ENCODE measurements around the gene PREX1. TPM values are rescaled to one million over a fixed set of nuclear protein-coding genes. Genes with fewer than 3 reads are reported as not detected.

Gene PREX1
- polyA plus RNA-seq, 1 of the 3 experiments (the other 2 are of a cell fraction) = 5.3 TPM

DNA sequence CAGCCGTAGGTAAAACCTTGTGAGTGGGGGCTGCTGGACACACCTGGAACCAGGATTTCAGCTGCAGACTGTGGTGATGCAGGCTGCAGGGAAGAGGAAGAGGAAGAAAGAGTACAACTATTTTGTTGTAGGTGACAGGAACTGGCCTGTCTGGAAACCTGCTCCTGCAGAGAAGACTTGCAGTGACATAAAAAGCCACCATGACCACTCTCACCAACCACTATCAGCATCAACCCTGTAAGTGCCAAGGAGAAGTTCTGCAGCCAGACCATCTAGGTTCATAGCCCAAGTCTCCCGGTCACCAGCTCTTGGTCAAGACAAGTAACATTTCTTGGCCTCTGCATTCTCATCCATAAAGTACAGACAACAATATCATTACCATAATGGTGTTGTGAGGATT, 91.2 kb downstream of the PREX1 start:
- no peak for DNase-seq
- Histone ChIP-seq H3K36me3 (replicated peaks in 1 of 2; ENCODE audit: control insufficient read depth in 1 of 2, insufficient read depth in 2 of 2, low read length in 1 of 2) (no peaks in the 10 kb centered on the region), H3K4me1 (ENCODE audit: control insufficient read depth in 1 of 2, insufficient read depth in 2 of 2, low read depth in 1 of 2, low read length in 1 of 2) (peaks cover 0 to 17% of the 10 kb centered on the region in 2 experiments; a peak in 1 of 4 replicates), H3K9me2 (no peaks in the 10 kb centered on the region), H3K27me3 (ENCODE audit: insufficient read depth) (no peaks in the 10 kb centered on the region), H3K79me2 (ENCODE audit: insufficient read depth) (no peaks in the 10 kb centered on the region), H3K9ac (no peak overlapping the region), H3K4me3 (ENCODE audit: low read depth in 2 of 2, low read length in 1 of 2) (no peak overlapping the region), H2AFZ (ENCODE audit: low read depth) (no peak overlapping the region), H3K9me3 (no peaks in the 10 kb centered on the region), H3K4me2 (no peak overlapping the region), H4K20me1 (ENCODE audit: insufficient read depth) (no peaks in the 10 kb centered on the region), H3F3A (replicated peaks; ENCODE audit: insufficient read depth) (no peaks in the 10 kb centered on the region), H3K27ac (ENCODE audit: low read depth in 2 of 2, low read length in 1 of 2) (no peak overlapping the region)
- ChIA-PET CTCF (no interaction called here), POLR2A (no interaction called here)
- TF ChIP-seq YY1 (IDR thresholded peaks at IDR 0.05; ENCODE audit: low read depth) (no peak), MEF2A (IDR thresholded peaks at IDR 0.05; ENCODE audit: borderline replicate concordance, low read depth) (no peak), TAF1 (IDR thresholded peaks at IDR 0.05; ENCODE audit: borderline replicate concordance, low read depth, low read length) (no peak), TEAD4 (IDR thresholded peaks at IDR 0.05; ENCODE audit: borderline replicate concordance, insufficient read depth) (no peak), RCOR1 (IDR thresholded peaks at IDR 0.05; ENCODE audit: low read length) (no peak), ZBTB33 (IDR thresholded peaks at IDR 0.05; ENCODE audit: borderline replicate concordance, low read depth) (no peak), CTCF (IDR thresholded peaks at IDR 0.05) (no peak)
- TF ChIP-seq, protein P1, sequence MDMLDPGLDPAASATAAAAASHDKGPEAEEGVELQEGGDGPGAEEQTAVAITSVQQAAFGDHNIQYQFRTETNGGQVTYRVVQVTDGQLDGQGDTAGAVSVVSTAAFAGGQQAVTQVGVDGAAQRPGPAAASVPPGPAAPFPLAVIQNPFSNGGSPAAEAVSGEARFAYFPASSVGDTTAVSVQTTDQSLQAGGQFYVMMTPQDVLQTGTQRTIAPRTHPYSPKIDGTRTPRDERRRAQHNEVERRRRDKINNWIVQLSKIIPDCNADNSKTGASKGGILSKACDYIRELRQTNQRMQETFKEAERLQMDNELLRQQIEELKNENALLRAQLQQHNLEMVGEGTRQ (IDR thresholded peaks at IDR 0.05; ENCODE audit: borderline replicate concordance, low read depth, low read length) = no peak
- TF ChIP-seq, protein P2, sequence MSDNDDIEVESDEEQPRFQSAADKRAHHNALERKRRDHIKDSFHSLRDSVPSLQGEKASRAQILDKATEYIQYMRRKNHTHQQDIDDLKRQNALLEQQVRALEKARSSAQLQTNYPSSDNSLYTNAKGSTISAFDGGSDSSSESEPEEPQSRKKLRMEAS (IDR thresholded peaks at IDR 0.05; ENCODE audit: low read depth) = no peak
- 81% methylated on average over 2 of the region's 2 CpGs for WGBS (ENCODE audit: low lambda C conversion rate)

GRCh38 chr20:48736231-48736630, 91.6 kb downstream of the PREX1 start:
- Histone ChIP-seq H3K4me2 (no peak overlapping the region), H3K4me1 (ENCODE audit: control insufficient read depth in 1 of 2, insufficient read depth in 2 of 2, low read depth in 1 of 2, low read length in 1 of 2) (peaks cover 0 to 18% of the 10 kb centered on the region in 2 experiments; a peak in 1 of 4 replicates), H3F3A (replicated peaks; ENCODE audit: insufficient read depth) (no peaks in the 10 kb centered on the region), H3K9ac (no peak overlapping the region), H3K27me3 (ENCODE audit: insufficient read depth) (no peaks in the 10 kb centered on the region), H2AFZ (ENCODE audit: low read depth) (no peak overlapping the region), H3K9me3 (no peaks in the 10 kb centered on the region), H3K9me2 (no peaks in the 10 kb centered on the region), H3K27ac (ENCODE audit: low read depth in 2 of 2, low read length in 1 of 2) (no peak overlapping the region), H3K36me3 (replicated peaks in 1 of 2; ENCODE audit: control insufficient read depth in 1 of 2, insufficient read depth in 2 of 2, low read length in 1 of 2) (no peaks in the 10 kb centered on the region), H3K79me2 (ENCODE audit: insufficient read depth) (no peaks in the 10 kb centered on the region), H3K4me3 (ENCODE audit: low read depth in 2 of 2, low read length in 1 of 2) (no peak overlapping the region), H4K20me1 (ENCODE audit: insufficient read depth) (no peaks in the 10 kb centered on the region)
- DNase-seq = no peak
- ChIA-PET POLR2A (no interaction called here), CTCF (no interaction called here)
- no peak for TF ChIP-seq IRF3 (IDR thresholded peaks at IDR 0.05; ENCODE audit: low read depth, low read length)
- TF ChIP-seq GABPA (IDR thresholded peaks at IDR 0.05; ENCODE audit: low read depth) = no peak
- no peak for TF ChIP-seq TAF1 (IDR thresholded peaks at IDR 0.05; ENCODE audit: borderline replicate concordance, low read depth, low read length)
- no peak for TF ChIP-seq FOSL2 (IDR thresholded peaks at IDR 0.05; ENCODE audit: borderline replicate concordance, low read depth)
- no peak for TF ChIP-seq TCF12 (IDR thresholded peaks at IDR 0.05)
- TF ChIP-seq FOXJ3 (CRISPR knock-in tag; IDR thresholded peaks at IDR 0.05) = no peak
